GM21381 (cell line): ENCODE results near the gene ZDHHC13.

Experiments used
- ATAC-seq: cut with Tn5 transposase; IDR thresholded peaks from one replicate; pipeline ENCODE4 v1.9.1; 2021; ENCODE audit warnings: mild to moderate bottlenecking, moderate library complexity; ENCODE audit not compliant: unreplicated experiment

Gene ZDHHC13

DNA sequence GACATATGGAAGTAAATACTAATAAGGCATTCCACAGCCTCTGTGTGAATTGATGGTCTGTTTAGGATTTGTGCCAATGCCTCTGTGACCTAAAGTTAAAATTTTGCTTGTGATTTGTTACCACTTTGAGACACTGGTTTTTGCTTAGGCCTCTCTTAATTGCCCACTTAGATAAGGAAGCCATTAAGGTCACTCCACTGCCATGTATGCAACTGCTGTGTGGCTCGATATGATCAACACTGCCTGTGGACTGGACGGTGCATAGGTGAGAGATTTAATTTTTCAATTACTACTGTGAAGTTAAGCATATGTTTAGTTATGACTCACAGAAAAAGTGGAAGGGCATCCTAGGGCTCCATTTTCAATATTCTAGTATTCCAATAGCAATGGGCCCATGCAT, 47.9 kb downstream of the ZDHHC13 start:
- no peak for ATAC-seq

DNA sequence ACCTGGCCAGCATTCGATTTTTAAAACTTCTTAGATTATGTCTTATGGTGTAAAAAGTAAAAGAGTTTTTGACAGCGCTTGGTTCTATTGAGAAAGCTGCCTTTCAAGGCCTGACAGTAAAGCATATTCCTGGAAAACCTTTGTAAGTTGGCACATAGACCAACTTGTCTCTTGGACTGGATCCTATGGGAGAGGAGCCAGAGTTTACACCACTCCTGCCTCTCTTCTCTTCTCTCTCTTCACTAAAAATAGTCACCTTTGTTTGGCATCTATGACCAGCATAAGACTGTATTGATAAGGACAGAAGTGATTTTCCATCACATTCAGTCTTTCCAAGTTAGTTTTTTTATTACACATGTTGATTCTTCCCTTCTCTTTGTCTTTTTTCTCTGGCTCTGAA, 51.1 kb downstream of the ZDHHC13 start:
- no peak for ATAC-seq

DNA sequence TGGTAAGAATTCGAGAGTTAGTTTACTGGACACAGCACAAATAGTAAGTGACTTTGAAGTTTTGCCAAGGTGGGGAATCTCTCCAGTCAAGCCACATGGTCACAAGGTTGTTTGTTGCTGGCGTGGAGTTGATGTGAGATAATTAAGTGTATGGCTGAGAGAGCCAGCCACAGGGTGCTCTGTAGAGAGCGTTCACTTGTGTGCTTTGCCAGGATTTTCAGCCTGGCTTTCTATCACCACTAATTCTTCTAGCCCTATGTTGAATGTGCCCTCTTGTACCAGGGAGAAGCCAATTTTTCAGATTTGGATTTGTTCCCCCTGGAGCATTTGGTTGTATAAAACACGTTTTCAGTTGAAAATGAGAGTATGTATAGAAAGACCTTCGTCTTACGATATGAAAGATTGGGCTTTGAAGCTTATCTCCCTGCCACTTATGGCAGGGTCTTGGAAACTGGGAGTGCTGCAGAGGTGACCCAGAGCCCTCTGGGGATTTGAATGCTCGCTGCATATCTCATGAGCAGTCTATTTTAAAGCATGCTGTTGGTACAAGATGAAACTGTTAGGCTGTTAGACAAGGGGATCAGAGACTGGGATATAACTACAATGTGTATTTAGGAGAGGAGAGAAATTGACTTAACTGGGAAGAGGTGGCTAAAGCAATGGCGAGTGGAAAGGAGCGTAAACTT, 56.2 kb downstream of the ZDHHC13 start:
- no peak for ATAC-seq

DNA sequence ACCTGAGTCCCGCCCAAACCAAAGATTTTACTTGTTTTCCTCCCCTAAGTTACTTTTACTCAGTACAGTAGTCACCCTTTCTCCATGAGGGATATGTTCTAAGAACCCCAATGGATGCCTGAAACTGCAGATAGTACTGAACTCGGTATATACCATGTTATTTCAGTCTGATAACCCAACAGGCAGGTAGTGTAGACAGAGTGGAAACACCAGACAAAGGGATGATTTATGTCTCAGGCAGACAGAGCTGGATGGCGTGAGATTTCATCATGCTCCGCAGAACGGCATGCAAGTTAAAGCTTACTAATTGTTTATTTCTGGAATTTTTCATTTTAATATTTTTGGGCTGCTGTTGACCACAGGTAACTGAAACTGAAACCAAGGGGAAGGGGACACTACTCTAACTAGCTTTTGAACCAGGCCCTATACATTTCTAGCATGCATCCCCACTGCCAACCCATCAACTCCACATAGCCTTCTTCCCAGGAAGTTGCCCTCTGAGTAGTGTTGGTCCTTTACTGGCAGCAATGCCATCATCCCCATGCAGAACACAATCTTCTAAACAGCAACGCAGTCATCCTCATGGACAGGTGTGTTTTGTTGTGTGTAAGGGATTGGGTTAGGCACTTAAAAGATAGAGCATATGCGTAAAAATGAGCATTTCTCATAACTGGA, 57.1 kb downstream of the ZDHHC13 start:
- ATAC-seq = no peak

DNA sequence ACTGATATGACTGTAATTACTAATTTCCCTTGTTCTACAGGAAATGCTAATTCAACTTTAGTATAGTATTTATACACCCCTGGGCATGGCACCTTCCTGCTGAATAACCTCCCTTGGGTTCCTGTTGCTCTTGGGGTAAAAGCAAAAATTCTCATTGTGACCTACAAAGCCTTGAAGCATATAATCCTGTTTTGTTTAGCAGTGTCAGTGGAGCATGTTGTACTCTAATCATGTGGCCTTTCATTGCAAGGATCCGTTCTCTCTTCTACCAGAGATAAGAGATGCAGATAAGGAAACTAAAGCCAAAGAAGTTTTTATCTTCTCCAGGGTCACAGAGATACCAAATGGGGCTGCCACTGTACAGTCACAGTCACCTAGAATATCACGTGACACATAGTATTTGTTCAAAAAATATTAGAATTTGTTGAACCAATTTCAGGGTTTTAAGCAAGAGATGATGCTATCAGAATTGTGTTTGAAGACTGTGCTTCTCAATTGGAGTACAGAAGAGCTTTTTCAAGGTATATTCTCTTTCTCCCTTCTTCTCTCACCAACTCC, 59.7 kb downstream of the ZDHHC13 start:
- ATAC-seq = no peak

DNA sequence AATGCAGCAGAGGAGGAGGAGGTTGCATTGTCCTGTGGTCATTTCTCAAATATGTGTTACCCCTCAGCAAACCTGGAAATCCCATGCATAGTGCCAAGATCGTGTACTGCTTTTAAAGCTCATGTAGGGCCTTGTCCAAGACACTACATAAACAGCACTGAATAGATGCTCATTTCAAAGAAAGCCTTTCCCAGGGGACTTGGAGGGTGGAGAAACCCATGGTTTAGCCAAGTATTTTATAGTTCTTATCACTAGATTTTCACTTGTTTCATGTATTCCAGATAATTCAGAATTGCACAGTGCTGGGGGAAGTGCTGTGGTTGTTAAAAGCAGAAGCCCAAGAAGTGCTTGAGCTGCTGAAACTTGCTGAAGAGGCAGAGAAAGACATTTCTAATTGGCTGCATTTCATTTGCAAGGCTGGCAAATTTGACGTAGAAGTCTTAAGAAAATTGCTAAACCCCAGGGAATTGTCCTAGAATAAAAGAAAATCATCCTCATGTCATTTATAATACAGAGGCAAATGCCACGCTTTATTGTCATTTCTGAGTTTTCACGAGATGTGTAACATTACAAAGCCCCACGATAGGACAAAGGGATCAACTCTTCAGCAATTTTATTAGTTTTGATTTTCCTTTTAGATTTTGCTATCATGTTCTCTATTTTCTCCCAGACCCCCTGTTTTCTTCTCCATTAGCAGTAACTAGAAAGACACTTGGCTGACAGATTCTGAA, 64.7 kb downstream of the ZDHHC13 start:
- no peak for ATAC-seq

DNA sequence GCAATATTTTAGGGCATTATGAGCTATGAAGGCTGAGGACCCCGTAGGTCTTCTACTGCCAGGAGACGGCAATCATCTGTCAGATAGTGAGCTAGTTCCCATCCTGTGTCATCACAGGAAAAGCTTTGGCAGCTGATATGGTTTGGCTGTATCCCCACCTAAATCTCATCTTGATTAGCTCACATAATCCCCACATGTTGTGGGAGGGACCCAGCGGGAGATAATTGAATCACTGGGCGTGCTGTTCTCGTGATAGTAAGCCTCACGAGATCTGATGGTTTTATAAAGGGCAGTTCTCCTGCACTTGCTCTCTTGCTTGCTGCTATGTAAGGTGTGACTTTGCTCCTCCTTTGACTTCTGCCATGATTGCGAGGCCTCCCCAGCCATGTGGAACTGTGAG, 66.7 kb downstream of the ZDHHC13 start:
- ATAC-seq = no peak

DNA sequence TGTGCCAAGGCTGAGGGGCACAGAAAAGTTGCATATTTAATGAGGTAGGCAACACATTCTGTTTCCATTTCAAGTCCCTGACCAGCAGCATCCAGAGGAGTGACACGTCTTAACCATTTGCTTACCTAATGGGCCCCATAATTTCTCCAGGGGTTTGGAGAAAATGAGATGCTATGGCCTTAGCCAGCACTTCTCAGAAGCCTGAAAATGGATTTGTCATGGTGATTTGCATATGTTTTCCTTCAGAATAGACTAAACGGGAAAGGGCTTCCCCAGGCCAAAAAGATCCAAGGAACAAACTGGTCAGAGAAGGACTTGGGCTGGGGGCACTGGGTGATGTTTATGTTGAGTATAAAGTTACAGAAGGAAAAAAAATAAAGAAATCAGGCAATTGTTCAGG, 68.1 kb downstream of the ZDHHC13 start:
- no peak for ATAC-seq

DNA sequence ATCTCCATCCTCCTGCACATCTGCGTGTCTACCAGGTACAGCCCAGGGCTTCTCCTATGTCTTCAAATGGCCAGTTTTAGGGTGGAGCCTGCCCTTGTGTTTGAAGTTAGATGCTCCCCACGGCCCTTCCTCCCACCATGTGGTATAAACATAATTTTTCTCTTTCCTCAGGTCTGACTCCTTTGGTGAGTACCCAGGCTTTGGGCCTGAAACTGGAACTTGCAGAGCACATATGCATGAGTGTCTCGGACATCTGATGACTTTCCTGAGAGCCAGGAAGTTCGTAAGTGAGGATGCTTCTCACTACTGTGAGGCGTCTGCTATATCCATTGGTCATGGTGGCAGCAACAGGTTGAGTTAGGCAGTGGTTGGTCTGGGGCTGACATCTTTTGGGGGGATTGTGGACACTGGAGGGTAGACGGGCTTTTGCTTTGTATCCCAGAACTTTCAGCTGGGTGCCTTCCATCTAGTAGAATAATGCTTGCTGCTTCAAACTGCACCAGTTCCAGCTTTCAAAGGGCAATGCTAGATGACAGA, 68.6 kb downstream of the ZDHHC13 start:
- no peak for ATAC-seq

DNA sequence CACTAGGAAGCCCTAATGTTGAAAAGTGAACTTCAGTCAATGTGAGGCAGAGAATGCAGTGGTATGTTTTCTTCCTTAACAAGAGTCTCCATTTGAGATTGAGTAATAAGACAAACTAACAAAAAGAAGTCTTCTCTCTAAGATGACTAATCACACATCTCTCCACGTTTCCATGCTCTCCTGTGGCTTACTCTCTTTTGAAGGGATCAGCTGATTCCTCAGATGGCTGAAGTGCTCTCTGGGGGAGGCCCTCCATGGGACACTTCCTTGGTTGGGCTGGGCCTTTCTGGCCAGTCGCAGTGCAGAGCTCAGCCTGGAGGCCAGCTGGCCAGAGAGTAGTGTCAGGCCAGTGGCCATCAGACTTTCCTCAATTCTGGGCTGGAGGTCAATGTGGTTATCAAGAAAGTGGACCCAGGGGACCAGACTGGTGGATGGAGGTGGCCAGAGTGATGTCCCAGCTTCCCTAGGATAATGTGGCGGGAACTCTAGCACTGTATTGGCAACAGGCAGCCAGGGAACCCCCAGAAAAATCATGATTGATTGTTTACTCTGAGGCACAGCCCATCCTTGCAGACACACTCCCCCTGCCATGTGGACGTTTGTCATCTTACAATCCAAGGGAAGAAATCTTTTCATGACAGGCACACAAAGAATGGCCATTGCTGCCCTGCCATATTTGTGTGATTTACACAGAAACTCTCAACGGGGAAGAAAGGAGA, 70.3 kb downstream of the ZDHHC13 start:
- no peak for ATAC-seq

DNA sequence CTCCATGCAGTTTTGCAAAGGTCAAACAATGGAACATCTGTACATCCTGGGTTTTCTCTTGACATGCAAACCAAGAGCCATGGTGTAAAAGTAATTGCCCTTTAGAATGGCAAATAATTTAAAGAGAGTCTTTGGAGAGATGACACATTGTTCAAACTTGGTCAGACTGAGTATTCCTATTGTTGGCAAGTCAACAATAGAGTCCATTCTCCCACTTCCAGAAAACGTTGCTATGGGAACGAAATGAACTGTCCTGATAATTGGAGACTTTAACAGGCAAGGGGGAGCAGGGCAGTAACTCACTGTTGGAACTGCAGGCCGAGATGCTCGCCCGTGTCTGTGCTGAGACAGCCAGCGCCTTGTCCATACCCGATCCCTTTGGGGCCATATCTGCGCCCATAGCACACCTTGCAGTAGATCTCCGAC, 70.9 kb downstream of the ZDHHC13 start:
- ATAC-seq = no peak

DNA sequence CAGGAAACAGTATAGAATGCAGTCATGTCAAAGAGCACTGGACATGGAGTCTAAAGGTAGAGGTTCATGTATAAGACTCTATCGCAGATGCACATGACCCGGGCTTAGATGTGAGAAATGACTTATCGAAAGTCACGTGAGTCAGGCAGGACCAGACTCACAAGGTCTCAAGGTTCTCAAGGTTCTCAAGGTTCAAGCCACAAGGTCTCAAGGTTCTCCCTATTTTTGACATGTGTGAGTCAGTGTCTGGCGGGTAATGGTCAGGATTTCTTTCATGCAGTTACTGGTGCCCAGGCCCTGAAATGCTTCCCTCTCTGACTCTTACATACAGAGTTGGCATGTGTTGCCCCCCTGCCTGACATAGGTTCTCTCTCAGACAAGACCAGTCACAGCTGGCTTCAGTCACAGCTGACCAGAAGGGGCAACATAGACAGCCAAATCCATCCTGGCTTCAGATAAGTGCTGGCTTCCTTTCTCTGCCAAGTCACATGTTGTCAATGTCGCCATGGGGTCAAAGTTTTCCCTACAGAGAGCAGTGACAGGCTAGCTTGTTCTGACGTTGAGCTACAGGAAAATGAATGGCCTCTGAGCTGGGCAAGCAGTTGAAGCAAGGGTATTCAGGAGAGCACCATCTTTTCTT, 74.7 kb downstream of the ZDHHC13 start:
- no peak for ATAC-seq

DNA sequence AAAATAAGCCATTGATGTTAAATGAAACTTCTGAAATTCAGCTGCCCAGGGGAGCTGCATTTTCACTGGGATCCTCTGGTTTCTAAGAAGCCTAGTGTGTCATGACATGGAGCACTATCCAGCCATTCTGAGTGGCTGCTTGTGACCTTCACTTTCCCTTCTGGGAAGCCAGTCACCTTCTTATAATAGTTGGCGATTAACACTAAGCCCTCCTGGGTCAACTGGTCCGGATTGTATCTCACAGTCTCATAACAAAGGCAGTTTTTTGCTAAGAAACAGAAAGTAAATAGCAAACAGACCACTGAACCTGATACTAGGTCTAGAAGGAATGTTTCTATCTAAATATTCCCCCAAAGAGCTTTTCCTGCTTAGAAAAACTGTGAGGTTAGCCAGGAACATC, 76.9 kb downstream of the ZDHHC13 start:
- ATAC-seq = no peak

DNA sequence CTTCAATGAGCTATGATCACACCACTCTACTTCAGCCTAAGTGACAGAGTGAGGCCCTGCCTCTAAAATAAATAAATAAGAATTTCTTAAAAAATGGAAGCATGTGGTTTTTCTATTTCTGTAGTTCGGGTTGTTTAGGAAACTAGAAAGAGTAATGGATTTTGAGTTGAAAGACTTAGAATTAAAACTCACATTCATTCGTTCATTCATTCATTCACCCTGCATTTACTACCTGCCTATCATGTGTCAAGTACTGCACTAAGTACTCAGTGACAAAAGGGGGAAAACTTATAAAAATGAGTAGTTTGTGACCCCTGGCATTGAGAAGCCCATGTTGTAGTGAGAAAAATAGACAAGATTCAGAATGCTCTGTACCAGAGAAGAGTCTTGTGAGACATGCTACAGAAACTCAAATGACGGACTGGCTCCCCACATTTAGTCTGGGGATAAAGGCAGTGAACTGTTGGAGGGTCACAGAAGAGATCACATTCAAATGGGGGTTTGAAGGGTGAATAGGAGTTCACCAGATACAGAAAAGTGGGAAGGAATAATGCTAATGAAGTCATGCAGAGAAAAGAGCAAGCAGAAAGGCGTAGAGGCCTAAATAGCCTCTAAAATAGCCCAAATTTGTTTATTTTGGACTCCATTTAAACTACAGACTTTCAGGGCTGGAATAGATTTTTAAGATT, 77.8 kb downstream of the ZDHHC13 start:
- no peak for ATAC-seq

DNA sequence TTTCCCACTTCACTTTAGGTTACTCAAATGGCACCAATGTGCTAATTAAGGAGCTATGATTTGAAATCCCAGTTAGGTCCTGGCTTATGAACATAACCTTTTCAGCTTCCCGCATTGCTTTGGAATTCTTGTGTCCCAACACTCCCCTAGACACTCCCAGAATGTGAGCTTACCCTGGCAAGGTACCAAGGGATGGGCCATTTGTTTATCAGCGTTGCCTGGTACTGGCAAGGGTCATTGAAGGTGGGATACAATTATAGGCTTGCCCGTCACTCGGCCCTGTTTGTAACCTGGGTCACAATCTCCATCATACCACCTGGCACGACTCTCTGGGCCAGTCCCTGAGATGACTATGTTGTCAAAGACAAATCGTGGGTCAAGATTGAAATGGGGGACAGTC, 79.5 kb downstream of the ZDHHC13 start:
- ATAC-seq = no peak

DNA sequence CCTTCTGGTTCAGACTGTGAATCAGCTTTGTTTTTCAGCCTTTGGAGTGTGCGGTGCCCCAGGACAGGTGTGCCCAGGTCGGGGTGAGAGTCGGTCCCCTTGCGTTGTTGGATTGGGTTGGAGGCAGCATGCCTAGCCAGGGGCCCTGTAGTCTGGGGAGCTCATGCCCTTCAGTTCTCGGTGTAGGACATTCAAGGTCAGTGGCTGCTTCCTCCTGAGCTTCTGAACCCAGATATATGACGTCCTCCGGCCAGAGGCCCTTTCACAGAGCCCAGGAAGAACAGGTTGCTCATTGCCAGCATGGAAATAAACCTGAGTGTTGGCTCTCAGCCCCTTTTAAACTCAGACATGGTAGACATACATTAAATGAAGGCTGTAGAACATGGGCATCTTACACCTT, 82.1 kb downstream of the ZDHHC13 start:
- ATAC-seq = no peak

DNA sequence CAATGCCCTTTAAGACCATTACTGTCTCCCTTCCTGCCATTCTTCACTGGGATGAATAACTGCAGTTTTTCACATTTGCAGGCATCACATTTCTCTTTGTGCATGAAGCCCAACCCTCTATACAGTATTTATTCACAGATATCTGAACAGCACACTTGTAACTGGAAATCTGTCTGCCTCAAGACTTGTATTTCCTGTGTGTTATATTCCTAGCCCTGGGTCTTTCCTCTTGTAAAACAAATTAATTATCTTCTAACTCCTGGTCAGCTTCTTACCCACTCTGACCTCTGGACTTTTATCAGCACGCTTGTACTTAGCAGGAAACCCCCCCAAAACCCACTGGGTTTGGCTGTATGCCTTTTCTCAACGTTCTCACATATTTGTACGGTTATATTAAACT, 82.8 kb downstream of the ZDHHC13 start:
- ATAC-seq = no peak

DNA sequence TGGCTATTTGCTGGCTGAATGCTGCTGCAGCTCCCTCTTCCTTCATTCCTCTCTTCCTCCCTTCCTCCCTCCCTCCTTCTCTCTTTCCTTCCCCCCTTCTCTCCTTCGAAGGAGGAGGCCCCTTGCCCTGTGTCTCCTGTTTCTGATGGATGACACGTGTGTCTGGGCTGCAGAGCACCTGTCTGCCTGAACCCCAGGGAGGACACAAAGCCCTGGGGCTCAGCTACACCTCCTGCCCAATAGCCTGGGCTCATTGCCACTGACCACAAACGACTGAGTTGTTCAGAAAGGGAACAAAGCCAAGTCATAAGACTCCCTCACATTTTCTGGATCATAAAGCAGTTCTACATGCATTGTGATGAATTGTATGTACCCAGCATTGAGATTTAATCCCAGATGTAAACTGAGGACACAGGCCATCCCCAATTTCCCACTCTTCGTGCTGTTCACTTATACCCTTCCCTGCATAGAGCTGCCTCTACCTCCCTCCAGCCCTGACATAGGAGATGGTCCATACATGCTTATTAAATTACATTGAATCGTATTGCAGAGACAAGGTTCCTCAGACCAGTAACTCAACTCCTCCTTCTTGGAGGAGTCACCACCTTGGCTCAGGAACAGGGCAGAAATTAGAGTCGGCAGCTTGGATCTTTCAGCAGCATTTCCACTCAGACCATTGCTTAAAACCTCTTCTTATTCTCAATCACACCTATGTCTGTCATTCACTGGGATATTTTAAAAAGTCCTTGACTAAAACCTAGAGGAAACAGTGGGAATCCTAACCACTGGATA, 83.6 kb downstream of the ZDHHC13 start:
- ATAC-seq = no peak
